ENCODE results near the gene SPDEF. TPM values are rescaled to one million over a fixed set of nuclear protein-coding genes. Genes with fewer than 3 reads are reported as not detected.

SPDEF gene
- total RNA-seq, 1 donor from 2014 or later = 1.6 TPM

GRCh38 chr6:34537922-34538550 lies 18.1 kb downstream of the SPDEF start:
- no peak for DNase-seq (ENCODE audit: extremely low spot score, unreplicated experiment)
- no peak for TF ChIP-seq CTCF (conservative IDR thresholded peaks at IDR 0.05)
- H3K4me3 Mint-ChIP-seq = no peak overlapping the region
- H3K4me1 Mint-ChIP-seq (ENCODE audit: unreplicated experiment) = no peaks in the 10 kb centered on the region
- no peaks in the 10 kb centered on the region for H3K36me3 Mint-ChIP-seq
- no peak overlapping the region for H3K27ac Mint-ChIP-seq
- no peaks in the 10 kb centered on the region for H3K27me3 Mint-ChIP-seq
- H3K9me3 Mint-ChIP-seq = no peaks in the 10 kb centered on the region

GRCh38 chr6:34536959-34537848 lies 18.9 kb downstream of the SPDEF start:
- H3K27ac Mint-ChIP-seq = peak overlapping the region; percentile 13
- H3K9me3 Mint-ChIP-seq = no peaks in the 10 kb centered on the region
- TF ChIP-seq CTCF (conservative IDR thresholded peaks at IDR 0.05) = no peak
- no peak for DNase-seq (ENCODE audit: extremely low spot score, unreplicated experiment)
- no peaks in the 10 kb centered on the region for H3K36me3 Mint-ChIP-seq
- H3K27me3 Mint-ChIP-seq = no peaks in the 10 kb centered on the region
- no peak overlapping the region for H3K4me3 Mint-ChIP-seq
- H3K4me1 Mint-ChIP-seq (ENCODE audit: unreplicated experiment) = no peaks in the 10 kb centered on the region

GRCh38 chr6:34536251-34536958 lies 19.7 kb downstream of the SPDEF start:
- DNase-seq (ENCODE audit: extremely low spot score, unreplicated experiment) = no peak
- TF ChIP-seq CTCF (conservative IDR thresholded peaks at IDR 0.05) = no peak
- Mint-ChIP-seq H3K4me1 (ENCODE audit: unreplicated experiment) (no peaks in the 10 kb centered on the region), H3K36me3 (no peaks in the 10 kb centered on the region), H3K27me3 (no peaks in the 10 kb centered on the region), H3K9me3 (no peaks in the 10 kb centered on the region), H3K27ac (no peak overlapping the region), H3K4me3 (no peak overlapping the region)

GRCh38 chr6:34535646-34536045 lies 20.5 kb downstream of the SPDEF start:
- H3K4me1 Mint-ChIP-seq (ENCODE audit: unreplicated experiment) = no peaks in the 10 kb centered on the region
- no peak overlapping the region for H3K27ac Mint-ChIP-seq
- H3K27me3 Mint-ChIP-seq = no peaks in the 10 kb centered on the region
- no peak for DNase-seq (ENCODE audit: extremely low spot score, unreplicated experiment)
- H3K4me3 Mint-ChIP-seq = no peak overlapping the region
- no peaks in the 10 kb centered on the region for H3K36me3 Mint-ChIP-seq
- TF ChIP-seq CTCF (conservative IDR thresholded peaks at IDR 0.05) = no peak
- no peaks in the 10 kb centered on the region for H3K9me3 Mint-ChIP-seq

GRCh38 chr6:34535199-34535598 lies 20.9 kb downstream of the SPDEF start:
- Mint-ChIP-seq H3K4me1 (ENCODE audit: unreplicated experiment) (no peaks in the 10 kb centered on the region), H3K27me3 (no peaks in the 10 kb centered on the region), H3K9me3 (no peaks in the 10 kb centered on the region), H3K36me3 (no peaks in the 10 kb centered on the region), H3K27ac (no peak overlapping the region), H3K4me3 (no peak overlapping the region)
- no peak for TF ChIP-seq CTCF (conservative IDR thresholded peaks at IDR 0.05)
- no peak for DNase-seq (ENCODE audit: extremely low spot score, unreplicated experiment)

Measured in type B pancreatic cell (in vitro differentiated cells).